H7 (cell line): ENCODE measurements around the gene PLEKHG3. TPM values are rescaled to one million over a fixed set of nuclear protein-coding genes. Genes with fewer than 3 reads are reported as not detected.
"Not testable (repeated sequence)": the region's sequence is repeated elsewhere in the genome, so short reads cannot be mapped to it uniquely, and the experiment has no call there.

Experiments used
- DNase-seq: peaks from one replicate; pipeline ENCODE4 v3.0.0; 2012
- H3K27me3 ChIP-seq: 2 replicates; pipeline ENCODE4 v1.6.0; 2011; ENCODE audit warnings: mild to moderate bottlenecking, low read length; ENCODE audit not compliant: control insufficient read depth, insufficient read depth
- H3K36me3 ChIP-seq: replicated peaks from 2 replicates; pipeline ENCODE4 v1.5.1; 2011; ENCODE audit warnings: low read length; ENCODE audit not compliant: control insufficient read depth, insufficient read depth
- H3K4me3 ChIP-seq: 2 replicates; pipeline ENCODE4 v1.5.1; 2011; ENCODE audit warnings: low read depth, mild to moderate bottlenecking, control low read depth, low read length, moderate library complexity; ENCODE audit not compliant: insufficient read depth
- total RNA-seq: library from RNA; depleted of rRNA; stranded (reverse); fragments of >200 nt; shearing (Covaris generic); gene quantifications from 2 replicates; pipeline ENCODE4 v1.2.3, GENCODE V29; 2014; rRNA removed

Gene PLEKHG3
- 36.7 and 47.0 TPM in 2 replicates for total RNA-seq

DNA sequence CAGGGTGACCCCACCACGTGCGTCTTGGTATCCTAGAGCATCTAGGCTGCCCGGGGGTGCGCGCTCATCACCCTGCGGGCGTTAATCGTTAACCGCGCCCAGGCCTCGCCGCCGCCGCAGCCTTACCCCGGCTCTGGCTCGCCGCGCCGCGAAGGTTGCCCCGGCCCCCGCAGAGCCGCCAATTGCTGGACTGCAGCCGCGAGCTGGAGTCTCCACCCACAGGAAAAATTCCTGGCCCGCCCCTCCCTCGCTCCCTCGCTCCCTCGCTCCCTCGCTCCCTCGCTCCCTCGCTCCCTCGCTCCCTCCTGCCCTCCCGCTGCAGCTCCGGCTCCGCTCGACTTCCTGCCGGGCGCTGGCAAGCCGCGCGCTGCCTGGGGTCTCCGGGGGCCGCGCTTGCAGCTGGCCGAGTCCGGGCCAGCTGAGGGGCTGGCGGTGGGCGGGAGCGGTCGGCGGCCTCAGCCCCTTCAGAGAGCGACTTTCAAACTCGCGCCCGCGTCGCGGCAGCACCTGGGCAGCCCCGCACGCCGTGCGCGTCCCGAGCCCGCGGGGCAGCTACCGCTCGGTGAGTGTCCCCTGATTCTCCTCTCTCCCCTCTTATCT, at the start of gene PLEKHG3:
TSS of gene PLEKHG3 (plus strand) at position 282 of the 600 bp plus-strand sequence. CDS start 23,208 bp downstream, outside the sequence.
- H3K4me3 ChIP-seq = peak within 1 kb of the TSS; percentile 87
- H3K36me3 ChIP-seq = no peaks in the 10 kb centered on the region
- peaks cover 2% of the 10 kb centered on the region; the same call in 1 of the 2 replicates for H3K27me3 ChIP-seq
- peak; percentile 91 for DNase-seq

GRCh38 chr14:64654901-64655300, 49.3 kb upstream of the PLEKHG3 start:
- no peak overlapping the region for H3K4me3 ChIP-seq
- H3K36me3 ChIP-seq = no peaks in the 10 kb centered on the region
- H3K27me3 ChIP-seq = no peaks in the 10 kb centered on the region
- no peak for DNase-seq

DNA sequence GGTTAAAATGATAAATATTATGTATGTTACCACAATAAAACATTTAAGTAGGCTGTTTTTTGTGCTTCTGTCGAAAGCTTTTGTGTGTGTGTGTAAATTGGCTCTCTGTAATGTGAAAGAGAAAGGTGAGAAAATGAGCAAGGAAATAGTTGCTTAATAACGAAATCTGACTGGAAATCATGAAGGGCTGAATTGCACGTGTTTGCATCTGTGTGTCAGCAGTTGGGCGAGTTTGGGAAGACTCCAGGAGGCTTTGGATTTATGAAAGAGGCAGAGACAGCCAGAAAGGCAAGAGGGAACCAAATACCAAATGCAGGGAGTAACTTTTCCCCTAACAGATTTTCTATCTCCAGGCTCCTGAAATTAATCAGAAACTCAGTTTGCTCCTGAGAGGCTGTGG, 47.2 kb upstream of the PLEKHG3 start:
- H3K36me3 ChIP-seq = no peaks in the 10 kb centered on the region
- no peak for DNase-seq
- H3K27me3 ChIP-seq = no peaks in the 10 kb centered on the region
- H3K4me3 ChIP-seq = no peak overlapping the region

DNA sequence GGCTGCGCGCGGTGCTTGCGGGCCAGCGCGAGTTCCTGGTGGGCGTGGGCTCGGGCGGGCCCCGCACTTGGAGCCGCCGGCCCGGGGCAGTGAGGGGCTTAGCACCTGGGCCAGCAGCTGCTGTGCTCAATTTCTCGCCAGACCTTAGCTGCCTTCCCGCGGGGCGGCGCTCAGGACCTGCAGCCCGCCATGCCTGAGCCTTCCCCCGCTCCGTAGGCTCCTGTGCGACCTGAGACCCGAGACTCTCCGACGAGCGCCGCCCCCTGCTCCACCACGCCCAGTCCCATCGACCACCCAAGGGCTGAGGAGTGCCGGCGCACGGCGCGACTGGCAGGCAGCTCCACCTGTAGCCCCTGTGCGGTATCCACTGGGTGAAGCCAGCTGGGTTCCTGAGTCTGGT, 46.0 kb upstream of the PLEKHG3 start:
- H3K36me3 ChIP-seq = no peaks in the 10 kb centered on the region
- DNase-seq = no peak
- H3K4me3 ChIP-seq = no peak overlapping the region
- no peaks in the 10 kb centered on the region for H3K27me3 ChIP-seq

DNA sequence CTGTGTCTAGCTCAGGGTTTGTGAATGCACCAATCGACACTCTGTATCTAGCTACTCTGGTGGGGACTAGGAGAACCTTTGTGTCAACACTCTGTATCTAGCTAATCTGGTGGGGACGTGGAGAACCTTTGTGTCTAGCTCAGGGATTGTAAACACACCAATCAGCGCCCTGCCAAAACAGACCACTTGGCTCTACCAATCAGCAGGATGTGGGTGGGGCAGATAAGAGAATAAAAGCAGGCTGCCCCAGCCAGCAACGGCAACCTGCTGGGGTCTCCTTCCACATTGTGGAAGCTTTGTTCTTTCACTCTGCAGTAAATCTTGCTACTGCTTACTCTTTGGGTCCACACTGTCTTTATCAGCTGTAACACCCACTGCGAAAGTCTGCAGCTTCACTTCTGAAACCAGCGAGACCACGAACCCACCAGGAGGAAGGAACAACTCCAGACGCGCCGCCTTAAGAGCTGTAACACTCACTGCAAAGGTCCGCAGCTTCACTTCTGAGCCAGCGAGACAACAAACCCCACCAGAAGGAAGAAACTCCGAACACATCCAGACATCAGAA, 45.4 kb upstream of the PLEKHG3 start:
- not testable (repeated sequence) for H3K36me3 ChIP-seq, H3K4me3 ChIP-seq, DNase-seq, H3K27me3 ChIP-seq

- H3K27me3 ChIP-seq = no peaks in the 10 kb centered on the region
- no peak for DNase-seq
- no peaks in the 10 kb centered on the region for H3K36me3 ChIP-seq
- no peak overlapping the region for H3K4me3 ChIP-seq
Observed at GRCh38 chr14:64659366-64659765, 44.9 kb upstream of the PLEKHG3 start.

DNA sequence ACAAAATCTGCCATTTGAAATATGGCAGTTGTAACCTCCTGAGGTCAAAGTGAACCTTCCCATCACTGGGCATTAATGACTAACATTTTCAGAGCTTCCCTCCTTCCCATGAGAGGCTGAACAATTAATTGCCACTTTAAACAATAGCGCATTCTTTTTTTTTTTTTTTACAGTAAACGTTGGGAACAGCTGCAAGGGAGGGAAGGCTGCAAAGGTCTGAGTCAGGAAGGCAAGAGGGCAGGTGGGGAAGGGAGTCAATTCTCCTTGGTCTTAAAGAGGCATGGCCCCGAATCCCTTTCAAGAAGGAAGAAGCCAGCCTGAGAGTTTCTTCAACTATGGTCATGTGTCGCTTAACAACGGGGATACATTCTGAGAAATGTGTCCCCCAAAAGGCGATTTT, 41.0 kb upstream of the PLEKHG3 start:
- no peaks in the 10 kb centered on the region for H3K36me3 ChIP-seq
- H3K27me3 ChIP-seq = no peaks in the 10 kb centered on the region
- no peak overlapping the region for H3K4me3 ChIP-seq
- DNase-seq = no peak

DNA sequence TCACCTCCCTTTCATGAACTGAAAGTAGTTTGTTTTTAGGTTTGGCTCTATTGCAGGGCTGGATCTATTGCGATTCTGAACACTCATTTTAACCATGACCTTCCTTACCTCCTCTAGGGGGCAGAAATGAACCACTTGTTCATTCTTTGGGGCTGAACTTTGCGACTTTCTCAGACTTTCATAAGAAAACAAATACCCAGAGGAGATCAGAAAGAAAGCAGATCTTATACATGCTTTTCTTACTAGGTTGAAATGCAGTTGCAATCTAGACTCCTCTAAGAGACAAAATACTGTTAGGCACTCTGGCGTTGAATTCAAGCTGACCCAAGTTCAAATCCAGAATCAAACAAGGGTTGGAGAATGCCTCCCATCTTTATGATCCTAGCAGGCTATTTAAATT, 32.6 kb upstream of the PLEKHG3 start:
- no peaks in the 10 kb centered on the region for H3K36me3 ChIP-seq
- DNase-seq = peak; percentile 75
- no peak overlapping the region for H3K4me3 ChIP-seq
- H3K27me3 ChIP-seq = no peaks in the 10 kb centered on the region

- no peaks in the 10 kb centered on the region for H3K36me3 ChIP-seq
- no peaks in the 10 kb centered on the region; the same call in 1 of the 2 replicates for H3K27me3 ChIP-seq
- H3K4me3 ChIP-seq = no peak overlapping the region
- DNase-seq = no peak
Observed at GRCh38 chr14:64673316-64673715, 30.9 kb upstream of the PLEKHG3 start.

DNA sequence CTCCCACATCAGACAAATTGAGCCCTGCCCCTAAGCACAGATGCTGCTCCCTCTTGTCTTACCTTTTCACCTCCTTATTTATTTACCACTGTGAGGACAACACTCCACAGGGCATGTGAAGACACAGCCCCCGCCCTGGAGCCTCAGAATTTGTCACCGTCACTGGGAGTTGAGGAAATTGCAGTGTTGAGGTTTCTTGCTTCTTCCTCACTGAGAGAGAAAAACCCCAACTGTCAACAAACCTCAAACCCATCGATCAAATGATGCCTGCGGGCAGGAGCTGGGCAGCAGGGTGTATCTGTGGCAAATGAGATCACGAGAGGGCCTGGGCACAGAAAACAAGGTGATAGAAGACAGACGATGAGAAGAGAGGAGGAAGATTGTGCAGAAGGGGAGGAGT, 30.5 kb upstream of the PLEKHG3 start:
- DNase-seq = no peak
- Histone ChIP-seq H3K36me3 (no peaks in the 10 kb centered on the region), H3K27me3 (no peaks in the 10 kb centered on the region; the same call in 1 of the 2 replicates), H3K4me3 (no peak overlapping the region)

DNA sequence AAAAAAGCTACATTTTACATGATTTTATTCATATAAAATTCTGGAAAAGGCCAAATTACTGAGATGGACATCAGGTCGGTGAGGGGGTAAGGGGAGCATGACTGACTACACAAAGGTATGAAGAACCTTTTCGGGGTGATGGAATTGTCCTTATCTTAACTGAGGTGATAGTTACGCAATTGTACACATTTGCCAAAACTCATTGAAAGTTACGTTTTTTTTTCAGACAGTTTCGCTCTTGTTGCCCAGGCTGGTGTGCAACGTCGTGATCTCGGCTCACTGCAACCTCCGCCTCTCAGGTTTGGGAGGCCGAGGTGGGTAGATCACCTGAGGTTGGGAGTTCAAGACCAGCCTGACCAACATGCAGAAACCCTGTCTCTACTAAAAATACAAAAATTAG, 29.4 kb upstream of the PLEKHG3 start:
- H3K27me3 ChIP-seq = no peaks in the 10 kb centered on the region; the same call in 1 of the 2 replicates
- no peak for DNase-seq
- H3K36me3 ChIP-seq = no peaks in the 10 kb centered on the region
- no peak overlapping the region for H3K4me3 ChIP-seq

- no peak for DNase-seq
- Histone ChIP-seq H3K27me3 (no peaks in the 10 kb centered on the region; the same call in 1 of the 2 replicates), H3K36me3 (no peaks in the 10 kb centered on the region), H3K4me3 (no peak overlapping the region)
Observed at GRCh38 chr14:64675312-64675711, 28.9 kb upstream of the PLEKHG3 start.

GRCh38 chr14:64676410-64677008, 27.7 kb upstream of the PLEKHG3 start:
- Histone ChIP-seq H3K36me3 (no peaks in the 10 kb centered on the region), H3K27me3 (no peaks in the 10 kb centered on the region; the same call in 1 of the 2 replicates), H3K4me3 (no peak overlapping the region)
- no peak for DNase-seq

DNA sequence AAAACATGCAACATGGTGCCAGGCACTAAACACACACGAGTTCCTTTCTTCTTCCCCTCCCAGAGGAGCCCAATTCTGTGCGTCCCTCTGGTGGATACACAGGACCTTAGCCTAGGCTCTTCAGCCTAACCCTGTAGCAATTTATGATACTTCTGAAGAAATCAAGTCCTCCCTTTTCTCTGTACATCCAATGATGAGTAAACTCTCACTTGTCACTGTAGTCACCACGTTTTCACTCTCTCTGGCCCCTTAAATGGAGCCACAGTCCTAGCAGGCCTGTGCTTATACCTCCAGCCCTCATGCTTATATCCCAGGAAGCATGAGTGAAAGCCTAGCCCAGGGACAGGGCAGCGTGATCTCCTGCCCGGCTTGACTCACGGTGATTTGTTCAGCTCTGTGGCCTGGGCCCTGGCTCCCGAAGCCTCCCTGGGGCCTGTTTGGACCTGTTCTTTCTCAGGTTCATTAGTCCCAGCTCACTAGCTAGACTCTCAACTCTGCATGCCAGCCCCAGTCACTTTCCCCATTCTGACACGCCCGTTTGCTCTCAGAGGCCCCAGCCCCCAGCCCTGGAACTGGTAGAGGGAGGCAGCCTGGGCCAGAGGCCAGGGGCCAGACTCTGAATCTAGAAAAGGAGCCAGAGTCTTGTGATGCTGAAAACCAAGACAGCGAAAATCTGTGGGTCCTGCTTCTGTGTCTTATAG, 24.1 kb upstream of the PLEKHG3 start:
- H3K36me3 ChIP-seq = no peaks in the 10 kb centered on the region
- DNase-seq = no peak
- H3K4me3 ChIP-seq = no peak overlapping the region
- H3K27me3 ChIP-seq = no peaks in the 10 kb centered on the region; the same call in 1 of the 2 replicates

- DNase-seq = no peak
- Histone ChIP-seq H3K27me3 (no peaks in the 10 kb centered on the region; the same call in 1 of the 2 replicates), H3K36me3 (no peaks in the 10 kb centered on the region), H3K4me3 (no peak overlapping the region)
Observed at GRCh38 chr14:64680714-64681065, 23.5 kb upstream of the PLEKHG3 start.
